ENCODE results near the gene FXYD6.
A peak's percentile ranks its signal among the peaks of the same experiment; 100 is the strongest.
"Not testable (repeated sequence)": the region's sequence is repeated elsewhere in the genome, so short reads cannot be mapped to it uniquely, and the experiment has no call there.

FXYD6 gene

DNA sequence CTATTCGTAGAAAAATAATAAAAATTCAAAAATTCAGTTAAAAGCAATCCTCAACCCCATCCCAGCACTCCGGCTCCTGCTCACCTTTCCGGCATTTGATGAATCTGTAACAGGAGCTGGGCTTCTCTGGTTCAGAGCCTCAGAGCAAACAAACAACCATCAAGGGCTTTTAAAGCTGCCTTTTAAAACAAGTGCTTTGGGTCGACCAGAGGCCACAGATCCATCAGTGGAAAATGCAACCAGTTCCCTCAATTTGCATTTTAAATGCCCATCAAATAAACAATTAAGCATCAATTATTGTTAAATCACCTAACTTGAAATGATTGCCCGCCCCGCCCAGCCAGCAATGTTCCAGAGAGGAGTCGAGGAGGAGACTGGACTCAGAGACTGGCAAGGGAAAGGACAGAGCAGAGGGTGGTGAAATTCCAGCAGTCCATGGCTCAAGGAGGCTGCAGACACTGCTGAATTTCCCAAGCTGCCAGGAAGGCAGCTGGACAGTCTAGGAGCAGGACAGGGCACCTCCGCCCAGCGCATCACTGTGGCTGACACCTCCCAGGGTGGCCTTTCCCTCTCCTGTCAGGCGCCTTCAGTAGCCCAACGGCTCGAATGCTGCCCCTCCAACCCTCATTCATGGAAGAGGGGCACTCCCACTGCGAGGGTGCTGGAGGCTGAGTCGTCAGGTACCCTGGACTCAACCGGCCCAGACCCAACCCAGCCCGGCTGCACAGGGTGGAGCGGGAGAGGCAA lies 7.5 kb downstream of the FXYD6 start:
- no peak for DNase-seq (ENCODE audit: low read depth)

- no peak for DNase-seq (ENCODE audit: low read depth)
Observed at GRCh38 chr11:117868088-117868487, 8.4 kb downstream of the FXYD6 start.

DNA sequence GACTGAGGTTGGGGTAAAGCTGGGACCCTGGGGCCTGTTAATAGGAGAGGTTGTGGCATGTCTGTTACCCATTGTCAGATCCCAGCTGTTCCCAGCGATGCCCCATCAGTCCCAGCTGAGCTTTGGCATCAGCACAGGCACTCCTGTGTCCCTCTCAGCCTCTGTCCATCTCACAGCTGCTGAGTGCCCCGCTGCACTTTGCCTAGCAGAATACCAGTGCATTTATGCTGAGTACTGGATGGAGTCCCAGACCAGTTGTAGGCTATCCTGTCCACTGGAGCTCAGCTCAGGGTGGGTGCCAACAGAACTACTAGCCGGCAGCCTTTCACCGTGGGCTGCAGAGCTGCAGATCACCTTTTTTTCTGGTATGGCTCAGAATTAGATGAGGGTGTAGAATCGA lies 9.9 kb downstream of the FXYD6 start:
- no peak for DNase-seq (ENCODE audit: low read depth)

- DNase-seq (ENCODE audit: low read depth): not testable (repeated sequence)
Observed at GRCh38 chr11:117865546-117865945, 10.9 kb downstream of the FXYD6 start.

DNA sequence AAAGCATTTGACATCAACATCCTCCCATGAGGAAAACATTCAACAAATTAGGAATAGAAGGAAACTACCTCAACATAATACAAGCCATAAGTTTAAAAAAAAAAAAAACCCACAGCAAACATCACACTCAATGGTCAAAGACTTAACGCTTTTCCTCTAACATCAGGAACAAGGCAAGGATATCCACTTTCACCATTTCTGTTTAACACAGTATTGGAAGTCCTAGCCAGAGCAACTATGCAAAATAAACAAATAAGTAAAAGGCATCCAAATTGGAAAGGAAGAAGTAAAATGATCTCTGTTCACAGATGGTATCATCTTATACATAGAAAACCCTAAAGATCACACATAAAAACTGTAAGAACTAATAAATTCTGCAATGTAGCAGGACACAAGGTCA lies 13.1 kb downstream of the FXYD6 start:
- DNase-seq (ENCODE audit: low read depth): no peak

DNA sequence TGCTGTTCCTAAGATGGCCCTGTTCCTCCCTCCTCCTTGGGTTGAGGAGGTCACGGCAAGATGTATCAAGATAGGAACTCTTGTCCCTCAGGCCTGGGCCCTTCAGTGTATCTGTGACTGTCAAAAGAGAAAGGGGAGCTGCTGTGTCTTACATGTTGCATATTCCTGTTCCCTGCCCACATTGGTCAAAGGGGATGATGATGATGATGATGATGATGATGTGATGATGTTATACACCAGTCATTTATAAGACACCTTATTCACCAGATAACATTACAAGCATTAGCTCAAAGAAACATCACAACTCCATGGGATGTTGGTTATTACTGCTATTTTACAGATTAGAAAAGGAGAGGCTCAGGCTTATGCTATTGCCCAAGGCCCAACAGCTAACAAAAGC lies 13.7 kb downstream of the FXYD6 start:
- no peak for DNase-seq (ENCODE audit: low read depth)

DNA sequence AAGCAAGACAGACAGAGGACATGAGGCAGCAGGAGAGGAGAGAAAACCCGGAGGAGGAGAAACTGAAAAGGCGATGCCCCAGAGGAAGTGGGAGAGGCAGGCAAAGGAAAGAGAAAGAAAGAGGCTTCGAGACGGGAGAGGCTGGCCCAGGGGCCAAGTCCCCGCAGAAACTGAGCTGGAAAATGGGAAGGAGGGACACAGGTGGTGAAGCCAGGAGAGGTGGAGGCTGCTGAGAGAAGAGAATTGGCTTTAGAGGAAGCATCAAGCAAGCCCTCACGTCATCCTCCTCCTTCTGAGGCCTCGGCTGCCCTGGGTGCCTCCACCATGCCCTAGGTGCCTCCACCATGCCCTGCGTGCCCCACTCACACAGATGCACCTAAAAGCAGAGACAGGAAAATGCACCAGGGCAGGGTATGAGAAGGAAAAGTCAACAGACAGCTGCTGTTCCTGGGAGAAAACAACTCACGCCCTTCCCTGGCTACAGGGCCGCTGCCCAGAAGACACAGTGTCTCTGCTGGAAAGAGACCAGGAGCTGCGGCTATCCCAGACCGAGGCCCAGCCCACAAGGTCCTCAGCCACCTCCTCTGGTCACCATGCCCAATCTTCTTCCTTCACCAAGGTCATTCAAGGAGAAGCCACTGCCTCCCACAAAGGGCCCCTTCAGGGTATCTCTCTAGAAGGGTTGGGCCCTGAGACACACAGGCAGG lies 14.3 kb downstream of the FXYD6 start:
- DNase-seq (ENCODE audit: low read depth): no peak

DNA sequence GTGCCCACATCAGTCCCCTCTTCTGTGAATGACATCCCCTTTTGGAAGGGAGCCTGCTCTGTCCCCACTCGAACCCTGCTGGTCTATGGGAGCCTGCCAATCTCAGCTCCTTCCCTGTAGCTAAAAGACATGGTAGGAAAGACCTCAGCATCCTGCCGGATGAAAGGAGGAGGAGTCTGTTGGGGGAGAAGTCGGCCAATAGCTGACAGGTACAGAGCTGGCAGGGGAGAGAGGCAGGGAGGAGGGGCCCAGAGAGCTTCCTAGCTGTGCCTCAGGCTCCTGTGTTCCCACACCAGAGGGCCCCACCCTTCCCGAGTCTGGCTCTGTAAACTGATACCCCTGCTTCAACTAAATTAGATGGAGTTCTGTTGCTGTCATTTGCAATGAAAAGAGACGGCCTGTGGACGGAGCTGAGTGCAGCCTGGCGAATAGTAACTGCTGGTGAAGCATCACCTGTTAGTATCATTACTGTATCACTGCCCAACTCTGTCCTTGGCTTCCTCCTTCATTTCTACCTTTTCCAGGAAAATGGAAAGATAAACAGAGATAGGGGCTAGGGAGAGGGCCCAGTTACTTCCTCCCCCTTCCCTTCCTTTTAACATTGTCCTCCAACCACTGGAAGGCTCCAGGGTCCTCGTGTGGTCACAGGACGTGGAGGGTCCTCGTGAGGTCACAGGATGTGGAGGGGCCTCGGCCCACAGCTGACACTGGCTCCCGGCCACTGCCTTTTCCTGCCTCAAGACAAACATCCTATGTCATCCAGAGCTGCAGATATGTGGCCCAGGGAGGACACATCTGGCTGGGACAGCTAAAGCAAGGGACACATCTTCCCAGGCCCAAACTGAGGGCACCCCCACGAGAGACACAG lies 15.1 kb downstream of the FXYD6 start:
- DNase-seq (ENCODE audit: low read depth): no peak

- DNase-seq (ENCODE audit: low read depth): no peak
Observed at GRCh38 chr11:117860139-117860538, 16.3 kb downstream of the FXYD6 start.

GRCh38 chr11:117859488-117860112 lies 16.9 kb downstream of the FXYD6 start:
- no peak for DNase-seq (ENCODE audit: low read depth)

DNA sequence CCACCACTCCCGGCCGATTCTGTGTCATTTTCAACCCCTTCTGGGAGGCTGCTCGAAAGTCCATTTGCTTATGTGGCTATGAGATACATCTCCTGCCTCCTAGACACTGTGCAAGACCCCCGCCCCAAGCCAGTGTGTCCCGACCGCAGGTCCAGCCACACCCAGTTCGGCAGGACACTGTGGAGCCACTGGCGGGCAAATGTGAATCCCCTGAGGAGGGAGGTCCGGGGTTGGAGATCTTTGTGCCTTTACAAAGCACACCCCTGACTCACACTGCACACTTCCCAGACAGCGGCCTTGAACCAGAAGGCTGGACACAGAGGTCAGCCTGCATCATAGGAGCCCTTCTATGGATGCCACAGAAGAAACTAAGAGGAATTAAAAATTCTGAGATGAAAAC lies 17.4 kb downstream of the FXYD6 start:
- no peak for DNase-seq (ENCODE audit: low read depth)

- no peak for DNase-seq (ENCODE audit: low read depth)
Observed at GRCh38 chr11:117857734-117858414, 18.6 kb downstream of the FXYD6 start.

DNA sequence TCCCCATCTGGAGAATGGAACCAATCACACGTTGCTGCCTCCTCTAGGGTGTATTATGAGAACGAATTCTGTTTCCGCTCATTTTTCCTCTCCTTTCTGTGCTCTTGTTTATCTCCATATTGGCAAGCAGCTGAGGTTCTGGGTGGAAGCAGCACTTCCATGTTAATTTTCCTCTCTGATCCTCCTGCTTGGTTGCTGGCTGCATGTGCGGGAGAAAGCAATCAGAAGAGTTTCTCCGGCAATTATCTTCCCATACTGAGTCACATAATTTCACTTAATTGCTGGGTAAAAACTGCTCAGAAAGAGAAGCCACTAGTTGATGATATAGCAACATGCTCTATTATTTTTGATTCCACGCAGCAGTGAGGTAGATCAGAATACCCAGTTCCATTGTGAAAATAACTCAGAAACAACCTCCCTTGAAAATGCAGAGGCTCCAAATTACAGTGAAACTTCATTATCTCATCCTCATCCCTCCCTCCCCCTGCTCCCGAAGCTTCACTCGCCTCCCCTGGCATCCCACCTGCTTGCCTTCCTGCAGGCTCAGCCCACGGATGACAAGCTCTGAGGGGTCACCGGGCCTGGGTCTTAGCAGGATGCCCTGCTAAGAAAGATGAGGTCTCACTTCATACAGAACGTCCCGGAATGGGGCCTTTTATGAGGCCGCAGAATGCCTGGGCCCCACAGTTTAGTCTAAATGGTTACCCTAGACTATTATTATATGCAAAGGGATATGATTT lies 20.4 kb downstream of the FXYD6 start:
- DNase-seq (ENCODE audit: low read depth): no peak

DNA sequence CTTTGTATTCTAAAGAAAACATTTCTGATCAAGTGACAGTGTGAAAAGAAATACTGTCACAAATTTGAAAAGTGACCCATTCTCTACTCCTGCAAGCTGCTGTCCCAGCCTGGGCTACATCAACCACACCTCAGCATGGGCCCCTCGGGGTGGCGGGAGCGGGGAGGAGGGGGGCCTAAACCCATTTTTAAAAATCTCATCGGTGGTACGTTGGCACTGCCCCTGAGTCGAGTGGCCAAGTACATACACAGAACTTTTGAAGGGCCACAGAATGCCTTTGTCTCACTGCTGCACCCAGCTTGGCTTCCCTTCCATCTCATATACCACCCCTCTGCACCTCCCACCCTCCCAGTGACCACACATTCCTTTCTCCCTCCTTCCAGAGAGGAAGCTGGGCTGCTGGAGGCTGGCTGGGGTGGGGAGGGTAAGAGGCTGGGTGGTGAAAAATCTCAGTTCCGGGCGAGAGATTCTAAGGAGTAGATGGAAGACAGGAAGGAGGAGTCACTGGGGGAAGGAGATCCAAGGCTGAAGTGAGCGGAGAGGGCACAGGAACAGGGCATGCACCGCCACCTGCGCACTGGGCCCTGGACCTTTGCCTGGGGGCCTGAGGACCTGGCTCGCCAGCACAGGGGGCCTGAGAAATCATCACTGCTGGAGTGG lies 21.1 kb downstream of the FXYD6 start:
- DNase-seq (ENCODE audit: low read depth): no peak

- DNase-seq (ENCODE audit: low read depth): no peak
Observed at GRCh38 chr11:117852309-117852708, 24.1 kb downstream of the FXYD6 start.

- no peak for DNase-seq (ENCODE audit: low read depth)
Observed at GRCh38 chr11:117851852-117852251, 24.6 kb downstream of the FXYD6 start.

- no peak for DNase-seq (ENCODE audit: low read depth)
Observed at GRCh38 chr11:117851106-117851505, 25.4 kb downstream of the FXYD6 start.

DNA sequence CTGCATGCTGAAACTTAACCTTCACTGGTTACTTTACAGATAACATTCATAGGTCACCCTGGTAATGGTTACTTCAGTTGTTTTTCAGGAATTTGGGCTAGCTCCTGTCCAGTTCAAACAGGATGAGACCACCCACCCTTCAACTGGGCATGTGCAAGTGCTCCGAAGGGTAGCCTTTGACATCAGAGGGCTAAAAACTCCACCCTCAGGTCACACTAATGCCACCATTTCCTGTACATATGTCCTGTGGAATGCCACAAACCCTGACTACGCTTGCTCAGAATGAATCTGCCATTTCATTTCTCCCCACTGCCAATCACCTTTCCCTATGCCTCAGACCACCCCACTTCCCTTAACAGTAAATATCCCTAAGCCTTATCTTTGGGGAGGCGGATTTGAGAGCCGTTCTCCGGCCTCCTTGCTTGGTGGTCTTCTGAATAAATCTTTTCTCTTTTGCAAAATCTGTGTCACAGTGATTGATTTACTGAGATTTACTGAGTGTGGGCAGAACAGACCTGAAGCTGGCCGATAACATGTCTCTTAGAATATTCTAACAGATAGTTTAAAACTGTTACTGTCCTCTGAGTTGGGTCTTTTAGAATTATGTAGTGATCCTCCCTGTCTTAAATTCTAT lies 26.6 kb downstream of the FXYD6 start:
- no peak for DNase-seq (ENCODE audit: low read depth)

GRCh38 chr11:117843666-117844484 lies 32.6 kb downstream of the FXYD6 start:
- peak; percentile 57 for DNase-seq (ENCODE audit: low read depth)
